PC-3 (cell line): ENCODE measurements around the gene DLG5.

Source experiments
- EZH2 ChIP-seq: fragments of 300-600 bp; sonication (generic); IDR thresholded peaks from one replicate; pipeline ENCODE4 v1.6.1; 2017; ENCODE audit warnings: antibody characterized with exemption, mild to moderate bottlenecking, low read length; ENCODE audit not compliant: unreplicated experiment
- EZH2phosphoT487 ChIP-seq: fragments of 300-600 bp; sonication (generic); IDR thresholded peaks from 2 replicates; pipeline ENCODE4 v1.6.1; 2018; ENCODE audit warnings: mild to moderate bottlenecking, antibody characterized with exemption, low read length, borderline replicate concordance
- TF ChIP-seq, protein P1 (sequence below): fragments of 300-600 bp; sonication (generic); conservative IDR thresholded peaks from 2 replicates; pipeline ENCODE4 v1.5.1; 2017; ENCODE audit warnings: antibody characterized with exemption, low read depth, mild to moderate bottlenecking, low read length

DNA sequence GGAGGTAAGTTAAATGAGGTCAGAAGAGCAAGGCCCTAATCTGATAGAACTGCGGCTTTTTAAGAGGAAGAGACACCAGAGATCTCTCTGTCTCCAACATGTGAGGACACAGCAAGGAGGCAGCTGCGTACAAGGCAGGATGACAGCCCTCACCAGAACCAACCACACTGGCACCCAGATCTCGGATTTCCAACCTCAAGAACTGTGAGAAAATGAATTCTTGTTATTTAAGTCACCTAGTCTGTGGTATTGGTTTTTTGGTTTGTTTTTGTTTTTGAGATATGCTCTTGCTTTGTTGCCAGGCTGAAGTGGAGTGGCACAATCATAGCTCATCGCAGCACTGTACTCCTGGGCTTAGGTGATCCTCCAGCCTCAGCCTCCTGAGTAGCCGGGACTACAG lies 127.2 kb downstream of the DLG5 start:
- TF ChIP-seq, protein P1, sequence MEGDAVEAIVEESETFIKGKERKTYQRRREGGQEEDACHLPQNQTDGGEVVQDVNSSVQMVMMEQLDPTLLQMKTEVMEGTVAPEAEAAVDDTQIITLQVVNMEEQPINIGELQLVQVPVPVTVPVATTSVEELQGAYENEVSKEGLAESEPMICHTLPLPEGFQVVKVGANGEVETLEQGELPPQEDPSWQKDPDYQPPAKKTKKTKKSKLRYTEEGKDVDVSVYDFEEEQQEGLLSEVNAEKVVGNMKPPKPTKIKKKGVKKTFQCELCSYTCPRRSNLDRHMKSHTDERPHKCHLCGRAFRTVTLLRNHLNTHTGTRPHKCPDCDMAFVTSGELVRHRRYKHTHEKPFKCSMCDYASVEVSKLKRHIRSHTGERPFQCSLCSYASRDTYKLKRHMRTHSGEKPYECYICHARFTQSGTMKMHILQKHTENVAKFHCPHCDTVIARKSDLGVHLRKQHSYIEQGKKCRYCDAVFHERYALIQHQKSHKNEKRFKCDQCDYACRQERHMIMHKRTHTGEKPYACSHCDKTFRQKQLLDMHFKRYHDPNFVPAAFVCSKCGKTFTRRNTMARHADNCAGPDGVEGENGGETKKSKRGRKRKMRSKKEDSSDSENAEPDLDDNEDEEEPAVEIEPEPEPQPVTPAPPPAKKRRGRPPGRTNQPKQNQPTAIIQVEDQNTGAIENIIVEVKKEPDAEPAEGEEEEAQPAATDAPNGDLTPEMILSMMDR = no peak
- TF ChIP-seq EZH2phosphoT487 = no peak
- no peak for TF ChIP-seq EZH2
